A549 (cell line): Measurements from ENCODE around the gene MSL3B.

Source experiments
- CTCF ChIP-seq: fragments of >200 bp; sonication (Bioruptor Twin); formaldehyde crosslinking; IDR thresholded peaks from 3 replicates; pipeline ENCODE4 v1.5.1; 2016
- EP300 ChIP-seq, 2 experiments: fragments of >200 bp; sonication (Bioruptor Twin); formaldehyde crosslinking; IDR thresholded peaks; 2 replicates in 1 of 2; 3 replicates in 1 of 2; pipeline ENCODE4 v1.6.1; 2016 to 2017
- HDAC2 ChIP-seq: fragments of 200-600 bp; sonication (generic); IDR thresholded peaks from 2 replicates; pipeline ENCODE4 v1.6.1; 2016
- POLR2A ChIP-seq: IDR thresholded peaks from 2 replicates; pipeline ENCODE4 v1.6.1; 2012; ENCODE audit warnings: mild to moderate bottlenecking, low read length
- POLR2AphosphoS2 ChIP-seq: conservative IDR thresholded peaks from 2 replicates; pipeline ENCODE4 v1.6.1; 2012; ENCODE audit warnings: low read length, improper control_type of control experiment, inconsistent platforms
- RAD21 ChIP-seq, 2 experiments: fragments of >200 bp in 1 of 2; sonication (Bioruptor Twin) in 1 of 2; formaldehyde crosslinking in 1 of 2; IDR thresholded peaks in 1 of 2; conservative IDR thresholded peaks in 1 of 2; 2 replicates in 1 of 2; 3 replicates in 1 of 2; pipeline ENCODE4 v1.6.1; 2012 to 2018; ENCODE audit warnings: inconsistent platforms in 1 of 2
- RFX5 ChIP-seq: fragments of 450-650 bp; IDR thresholded peaks from 2 replicates; pipeline ENCODE4 v1.7.1; 2014; ENCODE audit warnings: antibody characterized with exemption, mild to moderate bottlenecking, moderate library complexity

- TF ChIP-seq HDAC2 (no peak), POLR2AphosphoS2 (no peak), CTCF (no peak), POLR2A (no peak), RFX5 (no peak), EP300 (IDR thresholded peaks at IDR 0.05) (no peak), RAD21 (conservative IDR thresholded peaks at IDR 0.05 in 1 of 2, IDR thresholded peaks at IDR 0.05 in 1 of 2) (no peak)
These were observed 33.7 kb upstream of the MSL3B start for GRCh38 chr2:233901884-233902283.
